ENCODE results near the gene PAFAH1B2. TPM values are rescaled to one million over a fixed set of nuclear protein-coding genes. Genes with fewer than 3 reads are reported as not detected.
"Not testable (repeated sequence)": the region's sequence is repeated elsewhere in the genome, so short reads cannot be mapped to it uniquely, and the experiment has no call there.

Gene PAFAH1B2
- total RNA-seq, 1 experiment from 2014 or later, result 117 TPM

GRCh38 chr11:117127171-117127901, 16.8 kb upstream of the PAFAH1B2 start:
- DNase-seq (ENCODE audit: low read depth), result no peak

GRCh38 chr11:117128289-117128688, 15.8 kb upstream of the PAFAH1B2 start:
- no peak for DNase-seq (ENCODE audit: low read depth)

- DNase-seq (ENCODE audit: low read depth), result not testable (repeated sequence)
These were observed 13.7 kb upstream of the PAFAH1B2 start for GRCh38 chr11:117130396-117130795.

GRCh38 chr11:117130879-117131278, 13.2 kb upstream of the PAFAH1B2 start:
- no peak for DNase-seq (ENCODE audit: low read depth)

- DNase-seq (ENCODE audit: low read depth), result no peak
These were observed 9.7 kb upstream of the PAFAH1B2 start for GRCh38 chr11:117134431-117134830.

GRCh38 chr11:117134979-117135378, 9.1 kb upstream of the PAFAH1B2 start:
- not testable (repeated sequence) for DNase-seq (ENCODE audit: low read depth)

- DNase-seq (ENCODE audit: low read depth), result not testable (repeated sequence)
These were observed 6.6 kb upstream of the PAFAH1B2 start for GRCh38 chr11:117137223-117138086.

- DNase-seq (ENCODE audit: low read depth), result peak; percentile 35
These were observed 697 bp upstream of the PAFAH1B2 start for GRCh38 chr11:117143390-117143789.

- peak; percentile 58 for DNase-seq (ENCODE audit: low read depth)
These were observed 648 bp downstream of the PAFAH1B2 start for GRCh38 chr11:117144477-117145392.

- peak; percentile 45 for DNase-seq (ENCODE audit: low read depth)
These were observed 1.3 kb downstream of the PAFAH1B2 start for GRCh38 chr11:117145393-117145761.

- peak; percentile 64 for DNase-seq (ENCODE audit: low read depth)
These were observed 2.4 kb downstream of the PAFAH1B2 start for GRCh38 chr11:117146521-117146920.

GRCh38 chr11:117152066-117152465, 8.0 kb downstream of the PAFAH1B2 start:
- DNase-seq (ENCODE audit: low read depth), result no peak

- no peak for DNase-seq (ENCODE audit: low read depth)
These were observed 10.4 kb downstream of the PAFAH1B2 start for GRCh38 chr11:117154468-117154867.

GRCh38 chr11:117157507-117157906, 13.4 kb downstream of the PAFAH1B2 start:
- no peak for DNase-seq (ENCODE audit: low read depth)

GRCh38 chr11:117159892-117160291, 15.8 kb downstream of the PAFAH1B2 start:
- no peak for DNase-seq (ENCODE audit: low read depth)

GRCh38 chr11:117160826-117161225, 16.7 kb downstream of the PAFAH1B2 start:
- no peak for DNase-seq (ENCODE audit: low read depth)

GRCh38 chr11:117166491-117166890, 22.4 kb downstream of the PAFAH1B2 start:
- no peak for DNase-seq (ENCODE audit: low read depth)

GRCh38 chr11:117169736-117170135, 25.6 kb downstream of the PAFAH1B2 start:
- DNase-seq (ENCODE audit: low read depth), result no peak

- DNase-seq (ENCODE audit: low read depth), result no peak
These were observed 26.1 kb downstream of the PAFAH1B2 start for GRCh38 chr11:117170210-117170609.

GRCh38 chr11:117171007-117171403, 26.9 kb downstream of the PAFAH1B2 start:
- no peak for DNase-seq (ENCODE audit: low read depth)

- DNase-seq (ENCODE audit: low read depth), result no peak
These were observed 27.4 kb downstream of the PAFAH1B2 start for GRCh38 chr11:117171404-117172061.

Measured in LHCN-M2 (cell line).